Neural progenitor cell (in vitro differentiated cells): ENCODE data around the gene TCP11.

Experiments
- CTCF ChIP-seq: fragments of 200-600 bp; sonication (generic); IDR thresholded peaks from 2 replicates; pipeline ENCODE4 v1.5.1; 2017; ENCODE audit warnings: antibody characterized with exemption, mild to moderate bottlenecking
- EZH2 ChIP-seq: fragments of 200-600 bp; sonication (generic); IDR thresholded peaks from 2 replicates; pipeline ENCODE4 v1.6.1; 2017; ENCODE audit warnings: antibody characterized with exemption, mild to moderate bottlenecking, moderate library complexity

- TF ChIP-seq EZH2 (no peak), CTCF (no peak)
Measured at GRCh38 chr6:35161776-35162607, 20.9 kb upstream of the TCP11 start.
